IMR-90 (cell line): ENCODE results near the gene PTCD2. TPM values are rescaled to one million over a fixed set of nuclear protein-coding genes. Genes with fewer than 3 reads are reported as not detected.

Source experiments
- ATAC-seq: fragments of 200-7000 bp; cut with Tn5 transposase; 2 replicates; pipeline ENCODE4 v1.9.1; 2020; ENCODE audit warnings: low read depth, mild to moderate bottlenecking, moderate library complexity
- BruUV-seq: library from RNA; stranded (reverse); fragments of 400-500 nt; replicated peaks from 2 replicates; lab custom pipeline; 2021; lab: Mats Ljungman, UMichigan
- CTCF ChIA-PET: fragments of 300-600 bp; formaldehyde crosslinking; extraction: SDS; loops from one replicate; lab custom pipeline; 2021; ENCODE audit warnings: antibody characterized with exemption; lab: Yijun Ruan, JAX
- POLR2A ChIA-PET: fragments of 300-600 bp; sonication (Branson Sonifier 250); formaldehyde crosslinking; loops from one replicate; lab custom pipeline; 2022; ENCODE audit warnings: antibody characterized with exemption; ENCODE audit not compliant: unreplicated experiment; lab: Charles Lee
- DNase-seq: peaks from one replicate; pipeline ENCODE4 v3.0.0; 2013
- H2AFZ ChIP-seq: replicated peaks from 2 replicates; pipeline ENCODE3; 2013; ENCODE audit warnings: low read length, mild to moderate bottlenecking; ENCODE audit not compliant: poor library complexity
- H2AK5ac ChIP-seq: 2 replicates; pipeline ENCODE4 v1.6.1; 2013; ENCODE audit warnings: low read depth, low read length, inconsistent platforms
- H2AK9ac ChIP-seq: replicated peaks from 2 replicates; pipeline ENCODE3; 2013; ENCODE audit warnings: mild to moderate bottlenecking, low read depth, low read length, moderate library complexity; ENCODE audit not compliant: poor library complexity
- H2BK120ac ChIP-seq: 2 replicates; pipeline ENCODE4 v1.6.1; 2013; ENCODE audit warnings: low read depth, low read length, inconsistent platforms
- H2BK15ac ChIP-seq: 3 replicates; pipeline ENCODE4 v1.6.1; 2013; ENCODE audit warnings: low read depth, low read length, inconsistent platforms
- H2BK20ac ChIP-seq: 2 replicates; pipeline ENCODE4 v1.6.1; 2013; ENCODE audit warnings: low read depth, mild to moderate bottlenecking, inconsistent platforms, low read length, moderate library complexity
- H2BK5ac ChIP-seq: 2 replicates; pipeline ENCODE4 v1.6.1; 2013; ENCODE audit warnings: mild to moderate bottlenecking, low read depth, low read length, inconsistent platforms; ENCODE audit not compliant: poor library complexity, severe bottlenecking
- H3K14ac ChIP-seq: replicated peaks from 2 replicates; pipeline ENCODE4 v1.6.1; 2013; ENCODE audit warnings: low read depth, low read length, inconsistent platforms
- H3K18ac ChIP-seq: 2 replicates; pipeline ENCODE4 v1.6.1; 2013; ENCODE audit warnings: low read depth, low read length, control low read depth
- H3K23ac ChIP-seq: 2 replicates; pipeline ENCODE4 v1.6.1; 2013; ENCODE audit warnings: low read depth, low read length, inconsistent platforms
- H3K27ac ChIP-seq: 2 replicates; pipeline ENCODE4 v1.5.1; 2013; ENCODE audit warnings: mild to moderate bottlenecking, control low read depth, low read length; ENCODE audit not compliant: insufficient read depth
- H3K27me3 ChIP-seq: 2 replicates; pipeline ENCODE4 v1.6.1; 2013; ENCODE audit warnings: low read length; ENCODE audit not compliant: control insufficient read depth, insufficient read depth
- H3K36me3 ChIP-seq: 2 replicates; pipeline ENCODE4 v1.6.1; 2013; ENCODE audit warnings: low read length, mixed read lengths; ENCODE audit not compliant: control insufficient read depth, insufficient read depth
- H3K4ac ChIP-seq: 2 replicates; pipeline ENCODE4 v1.6.1; 2013; ENCODE audit warnings: low read depth, low read length, inconsistent platforms
- H3K4me1 ChIP-seq: 2 replicates; pipeline ENCODE4 v1.6.1; 2013; ENCODE audit warnings: low read length, mixed read lengths; ENCODE audit not compliant: control insufficient read depth, insufficient read depth
- H3K4me2 ChIP-seq: 2 replicates; pipeline ENCODE4 v1.6.1; 2013; ENCODE audit warnings: low read depth, mild to moderate bottlenecking, control low read depth, low read length, moderate library complexity
- H3K4me3 ChIP-seq: 2 replicates; pipeline ENCODE4 v1.5.1; 2013; ENCODE audit warnings: low read depth, mild to moderate bottlenecking, control low read depth, low read length, moderate library complexity; ENCODE audit not compliant: insufficient read depth
- H3K56ac ChIP-seq: 2 replicates; pipeline ENCODE4 v1.6.1; 2013; ENCODE audit warnings: low read length, inconsistent platforms; ENCODE audit not compliant: insufficient read depth; ENCODE audit errors: extremely low read depth
- H3K79me1 ChIP-seq, 2 experiments: 2 replicates each; pipeline ENCODE4 v1.6.1; 2013; ENCODE audit warnings: low read length in 2 of 2, inconsistent platforms in 1 of 2, low read depth in 1 of 2
- H3K9ac ChIP-seq: 2 replicates; pipeline ENCODE4 v1.6.1; 2013; ENCODE audit warnings: low read depth, low read length, control low read depth
- H3K9me1 ChIP-seq: 2 replicates; pipeline ENCODE4 v1.6.1; 2013; ENCODE audit warnings: low read length, inconsistent platforms; ENCODE audit not compliant: insufficient read depth
- H3K9me3 ChIP-seq: 2 replicates; pipeline ENCODE4 v1.6.1; 2013; ENCODE audit warnings: low read length; ENCODE audit not compliant: control insufficient read depth, insufficient read depth
- H4K20me1 ChIP-seq: 2 replicates; pipeline ENCODE4 v1.6.1; 2013; ENCODE audit warnings: low read length, inconsistent platforms; ENCODE audit not compliant: insufficient read depth
- H4K5ac ChIP-seq: 2 replicates; pipeline ENCODE4 v1.6.1; 2013; ENCODE audit warnings: mild to moderate bottlenecking, low read depth, low read length, control low read depth
- H4K8ac ChIP-seq, 2 experiments: 2 replicates each; pipeline ENCODE4 v1.6.1; 2013; ENCODE audit warnings: low read depth in 2 of 2, low read length in 2 of 2, control low read depth in 1 of 2, inconsistent platforms in 1 of 2
- H4K91ac ChIP-seq: 2 replicates; pipeline ENCODE4 v1.6.1; 2013; ENCODE audit warnings: low read depth, low read length, inconsistent platforms; ENCODE audit not compliant: insufficient read depth
- BHLHE40 ChIP-seq: fragments of 150-350 bp; IDR thresholded peaks from 2 replicates; pipeline ENCODE4 v1.6.1; 2016; ENCODE audit warnings: mild to moderate bottlenecking, low read depth, low read length
- CEBPB ChIP-seq: IDR thresholded peaks from 2 replicates; pipeline ENCODE4 v1.6.1; 2012; ENCODE audit warnings: low read depth, low read length, improper control_type of control experiment
- CHD1 ChIP-seq: IDR thresholded peaks from 2 replicates; pipeline ENCODE4 v1.6.1; 2012; ENCODE audit warnings: low read depth, low read length, improper control_type of control experiment
- CTCF ChIP-seq: conservative IDR thresholded peaks from 2 replicates; pipeline ENCODE4 v1.5.1; 2012; ENCODE audit warnings: mild to moderate bottlenecking, low read depth, low read length, improper control_type of control experiment
- ELK1 ChIP-seq: fragments of 150-350 bp; IDR thresholded peaks from 2 replicates; pipeline ENCODE4 v1.6.1; 2016; ENCODE audit warnings: low read depth, mild to moderate bottlenecking, low read length, moderate library complexity, borderline replicate concordance
- MAFK ChIP-seq: IDR thresholded peaks from 2 replicates; pipeline ENCODE4 v1.6.1; 2012; ENCODE audit warnings: low read depth, low read length, improper control_type of control experiment
- MAZ ChIP-seq: IDR thresholded peaks from 2 replicates; pipeline ENCODE4 v1.6.1; 2012; ENCODE audit warnings: low read depth, mild to moderate bottlenecking, low read length, improper control_type of control experiment, moderate library complexity, borderline replicate concordance
- MXI1 ChIP-seq: IDR thresholded peaks from 2 replicates; pipeline ENCODE4 v1.6.1; 2012; ENCODE audit warnings: low read depth, mild to moderate bottlenecking, low read length, moderate library complexity, borderline replicate concordance
- NFE2L2 ChIP-seq: fragments of 150-350 bp; IDR thresholded peaks from 2 replicates; pipeline ENCODE4 v1.6.1; 2016; ENCODE audit warnings: low read depth, mild to moderate bottlenecking, low read length
- POLR2A ChIP-seq: IDR thresholded peaks from 2 replicates; pipeline ENCODE4 v1.6.1; 2012; ENCODE audit warnings: mild to moderate bottlenecking, low read depth, low read length
- RAD21 ChIP-seq: IDR thresholded peaks from 2 replicates; pipeline ENCODE4 v1.6.1; 2012; ENCODE audit warnings: low read length, improper control_type of control experiment
- RCOR1 ChIP-seq: IDR thresholded peaks from 2 replicates; pipeline ENCODE4 v1.6.1; 2012; ENCODE audit warnings: mild to moderate bottlenecking, low read length, improper control_type of control experiment; ENCODE audit not compliant: insufficient replicate concordance
- RFX5 ChIP-seq: IDR thresholded peaks from 2 replicates; pipeline ENCODE4 v1.8.0; 2012; ENCODE audit warnings: low read depth, mild to moderate bottlenecking, low read length, moderate library complexity
- SMC3 ChIP-seq: fragments of 150-350 bp; IDR thresholded peaks from 2 replicates; pipeline ENCODE4 v1.6.1; 2016; ENCODE audit warnings: low read depth, mild to moderate bottlenecking, antibody characterized with exemption, low read length, moderate library complexity
- WGBS, 2 experiments: methylation state at CpG; one replicate each; pipeline versions ENCODE4 v1.1.5 to v1.1.7; 2013; ENCODE audit warnings: missing lambda C conversion rate in 2 of 2; ENCODE audit not compliant: insufficient read length in 1 of 2; ENCODE audit errors: extremely low coverage in 2 of 2; 5-methylcytosine and 5-hydroxymethylcytosine counted together
- dilution Hi-C: fragments of 300-500 bp; cut with HindIII; formaldehyde crosslinking; loops from one replicate; pipeline ENCODE4 v1.14.3; 2018; ENCODE audit warnings: low sequenced_read_pairs; ENCODE audit not compliant: unreplicated experiment
- in situ Hi-C: fragments of 300-500 bp; cut with MboI; formaldehyde crosslinking; loops from 3 replicates; pipeline ENCODE4 v1.14.3; 2019; ENCODE audit warnings: low sequenced_read_pairs, inconsistent platforms, mixed read lengths
- intact Hi-C: fragments of 100-400 bp; cut with micrococcal nuclease; formaldehyde crosslinking; loops from 2 replicates; pipeline ENCODE4 v1.10.0; 2022
- polyA plus RNA-seq, 3 experiments: library from polyadenylated mRNA; depleted of rRNA; stranded (reverse); fragments of >200 nt; gene quantifications; 2 replicates each; pipeline ENCODE4 v1.2.3, GENCODE V29; 2012; ENCODE audit warnings: low replicate concordance in 1 of 3
- total RNA-seq: library from RNA; depleted of rRNA; stranded (reverse); fragments of >200 nt; gene quantifications from 2 replicates; pipeline ENCODE4 v1.2.3, GENCODE V29; 2012

Gene PTCD2
- total and polyA plus RNA-seq, 2 of the 4 experiments (the other 2 are of a cell fraction), result 6.5 to 9.9 TPM

GRCh38 chr5:72337159-72337558 is 17.0 kb downstream of the PTCD2 start:
- BruUV-seq, result no TSS peak
- no CpG with 5 or more reads among the region's 1 CpG for WGBS, 2 experiments
- no peak overlapping the region for H2BK20ac ChIP-seq
- H3K27ac ChIP-seq, result no peak overlapping the region
- H2BK120ac ChIP-seq, result no peak overlapping the region
- H4K91ac ChIP-seq, result no peak overlapping the region
- no peak overlapping the region for H2AK9ac ChIP-seq
- H3K9me1 ChIP-seq, result no peaks in the 10 kb centered on the region
- H2BK15ac ChIP-seq, result no peak overlapping the region
- no peak overlapping the region for H2AK5ac ChIP-seq
- no peak overlapping the region for H3K14ac ChIP-seq
- H3K79me1 ChIP-seq, result peaks cover 0 to 4% of the 10 kb centered on the region in 2 experiments; a peak in 2 of 4 replicates
- dilution Hi-C loops (no loop called here), in situ Hi-C loops (no loop called here), intact Hi-C loops (no loop called here)
- DNase-seq (no peak), ATAC-seq (no peak)
- H2BK5ac ChIP-seq, result no peak overlapping the region
- H4K8ac ChIP-seq, result no peak overlapping the region
- no peaks in the 10 kb centered on the region for H3K4me1 ChIP-seq
- no peaks in the 10 kb centered on the region for H3K27me3 ChIP-seq
- no peak overlapping the region for H3K9ac ChIP-seq
- H3K4me2 ChIP-seq, result no peak overlapping the region
- no peak overlapping the region for H3K23ac ChIP-seq
- H3K56ac ChIP-seq, result no peak overlapping the region
- no peak for TF ChIP-seq CEBPB
- TF ChIP-seq RFX5, result no peak
- TF ChIP-seq SMC3, result no peak
- no peak for TF ChIP-seq MXI1
- no peak for TF ChIP-seq NFE2L2
- TF ChIP-seq ELK1, result no peak
- no peak for TF ChIP-seq RCOR1
- TF ChIP-seq RAD21, result no peak
- no peak for TF ChIP-seq BHLHE40
- no peak for TF ChIP-seq CTCF
- no peak for TF ChIP-seq MAZ
- no peak for TF ChIP-seq POLR2A
- TF ChIP-seq CHD1, result no peak
- TF ChIP-seq MAFK, result no peak
- H3K9me3 ChIP-seq, result no peaks in the 10 kb centered on the region
- H3K36me3 ChIP-seq, result peaks cover 21% of the 10 kb centered on the region
- ChIA-PET POLR2A (no interaction called here), CTCF (no interaction called here)
- no peak overlapping the region for H3K4me3 ChIP-seq
- no peak overlapping the region for H3K4ac ChIP-seq
- no peaks in the 10 kb centered on the region for H4K20me1 ChIP-seq
- H2AFZ ChIP-seq, result no peak overlapping the region
- H4K5ac ChIP-seq, result no peak overlapping the region
- H3K18ac ChIP-seq, result no peak overlapping the region
